HG03135 (cell line): ENCODE measurements around the gene RAC3.
A peak's percentile ranks its signal among the peaks of the same experiment; 100 is the strongest.

Experiments
- ATAC-seq: cut with Tn5 transposase; IDR thresholded peaks from one replicate; pipeline ENCODE4 v1.9.1; 2021; ENCODE audit warnings: mild to moderate bottlenecking, moderate library complexity; ENCODE audit not compliant: unreplicated experiment

Gene RAC3

DNA sequence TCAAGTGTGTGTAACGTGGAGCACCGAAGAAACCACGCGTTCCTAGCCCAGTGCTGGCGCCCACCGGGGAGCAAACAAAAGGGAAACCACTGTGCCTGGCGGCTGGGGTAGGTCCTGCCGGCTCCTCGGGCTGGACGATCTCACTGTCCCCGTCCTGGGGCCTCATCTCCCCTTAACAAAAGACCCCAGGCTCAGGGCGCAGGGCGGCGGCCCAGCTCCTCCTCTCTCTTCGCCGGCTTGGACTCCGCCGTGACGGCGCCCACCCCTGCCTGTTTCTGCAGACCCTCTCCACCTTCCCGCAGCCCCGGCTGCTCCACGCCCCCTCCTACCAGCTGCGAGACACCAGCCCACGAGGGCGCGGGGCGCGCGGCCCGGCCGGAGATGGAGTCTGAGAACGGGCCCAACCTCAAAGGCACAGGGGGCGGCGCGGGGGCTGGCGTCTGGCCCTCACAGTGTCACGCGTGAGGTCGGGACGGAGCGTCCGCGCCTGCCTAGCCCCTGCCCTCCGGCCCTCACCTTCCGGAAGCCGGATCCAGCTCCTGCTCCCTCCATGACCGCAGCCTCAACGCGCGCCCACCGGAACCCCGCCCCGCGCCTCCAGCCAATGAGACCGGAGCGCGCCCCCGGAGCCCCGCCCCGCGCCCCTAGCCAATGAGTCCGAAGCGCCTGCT is 9.0 kb upstream of the RAC3 start, which contains the start of gene CENPX:
Gene CENPX (minus strand): TSS at position 569 of the 671 bp plus-strand sequence. CDS start 17 bp downstream, at position 552.
- ATAC-seq, result peak; percentile 1

DNA sequence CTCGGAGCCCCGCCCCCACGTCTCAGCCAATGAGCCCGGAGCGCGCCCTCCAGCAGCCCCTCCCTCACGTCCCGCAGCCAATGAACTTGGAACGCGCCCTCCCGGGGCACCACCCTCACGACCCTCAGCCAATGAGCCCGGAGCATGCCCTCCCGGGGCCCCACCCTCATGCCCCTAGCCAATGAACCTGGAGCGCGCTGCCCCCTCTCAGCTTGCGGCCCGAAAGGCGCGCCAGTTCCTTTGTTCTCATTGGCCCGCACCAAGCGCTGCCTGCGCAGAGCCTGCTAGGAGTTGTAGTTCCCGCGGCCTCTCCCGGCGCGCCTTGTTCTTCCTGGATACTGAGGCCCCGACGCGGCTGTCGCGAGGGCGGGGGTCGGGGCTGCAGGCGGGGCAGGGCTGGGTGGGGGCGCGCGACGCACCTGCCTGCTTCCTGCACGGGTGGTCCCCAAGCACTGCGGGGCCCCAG is 8.5 kb upstream of the RAC3 start, which contains the start of gene LRRC45:
Gene LRRC45 (plus strand): TSS at position 325 of the 466 bp plus-strand sequence. CDS start 339 bp downstream, outside the sequence.
- peak; percentile 82 for ATAC-seq

DNA sequence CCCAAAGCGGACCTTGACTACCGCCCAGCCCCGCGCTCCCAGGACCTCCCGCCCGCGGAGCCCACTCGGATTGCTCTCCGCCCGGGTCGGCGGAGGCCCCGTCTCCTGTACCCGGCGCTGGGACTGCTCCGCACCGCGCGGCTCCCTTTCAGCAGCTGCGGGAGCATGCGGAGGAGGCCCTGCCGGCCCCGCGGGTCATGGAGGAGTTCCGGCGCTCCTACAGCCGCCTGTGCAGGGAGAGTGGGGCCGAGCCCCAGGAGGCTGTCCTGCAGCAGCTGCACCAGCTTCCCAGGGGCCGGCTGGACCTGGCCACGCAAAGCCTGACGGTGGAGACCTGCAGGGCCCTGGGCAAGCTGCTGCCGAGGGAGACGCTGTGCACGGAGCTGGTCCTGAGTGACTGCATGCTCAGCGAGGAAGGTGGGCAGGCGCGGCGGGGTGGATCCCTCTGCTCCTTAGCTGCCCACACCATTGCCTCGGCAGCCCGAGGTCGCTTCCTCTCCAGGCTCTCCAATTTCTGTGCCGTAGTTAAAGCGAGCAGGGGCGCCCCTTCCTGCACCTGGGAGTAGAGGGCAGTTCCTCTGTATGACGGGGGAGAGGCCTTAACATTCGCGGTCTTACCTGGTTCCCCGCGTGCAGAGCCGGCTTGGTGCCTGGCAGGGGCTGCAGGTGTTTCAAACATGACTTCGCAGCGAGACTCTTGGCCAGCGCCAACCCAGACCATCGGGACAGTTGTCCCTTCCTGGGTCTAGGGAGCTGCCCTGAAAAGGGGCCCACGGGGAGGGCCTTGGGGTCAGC is 7.8 kb upstream of the RAC3 start:
- peak; percentile 0 for ATAC-seq

DNA sequence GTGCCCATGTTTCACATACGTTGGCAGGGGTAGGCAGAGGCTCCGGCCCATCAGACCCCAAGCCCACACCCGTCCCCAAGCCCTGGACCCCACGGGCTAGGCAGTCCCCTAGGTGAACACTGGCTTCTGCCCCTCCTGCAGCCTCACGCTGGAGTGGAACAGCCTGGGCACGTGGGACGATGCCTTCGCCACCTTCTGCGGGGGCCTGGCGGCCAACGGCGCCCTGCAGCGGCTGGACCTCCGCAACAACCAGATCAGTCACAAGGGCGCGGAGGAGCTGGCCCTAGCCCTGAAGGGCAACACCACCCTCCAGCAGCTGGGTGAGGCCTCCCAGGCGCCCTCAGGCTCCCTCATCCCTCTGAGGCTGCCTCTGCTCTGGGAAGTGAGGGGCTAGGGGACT is 6.6 kb upstream of the RAC3 start:
- no peak for ATAC-seq

GRCh38 chr17:82025401-82026107 is 5.9 kb upstream of the RAC3 start:
- no peak for ATAC-seq

DNA sequence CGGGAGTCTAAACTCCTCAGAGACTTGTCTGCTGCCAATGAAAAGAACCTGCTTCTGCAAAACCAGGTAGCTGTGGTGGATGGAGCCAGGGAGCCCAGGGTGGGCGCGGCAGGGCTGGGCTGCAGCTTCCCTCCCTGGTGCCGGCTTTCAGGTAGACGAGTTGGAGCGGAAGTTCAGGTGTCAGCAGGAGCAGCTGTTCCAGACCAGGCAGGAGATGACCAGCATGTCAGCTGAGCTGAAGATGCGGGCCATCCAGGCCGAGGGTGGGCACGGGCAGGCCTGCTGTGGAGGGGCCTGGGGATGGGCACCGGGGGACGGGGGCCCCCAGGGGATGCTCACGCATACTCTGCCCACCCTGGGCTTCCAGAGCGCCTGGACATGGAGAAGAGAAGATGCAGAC is 3.2 kb upstream of the RAC3 start:
- no peak for ATAC-seq

DNA sequence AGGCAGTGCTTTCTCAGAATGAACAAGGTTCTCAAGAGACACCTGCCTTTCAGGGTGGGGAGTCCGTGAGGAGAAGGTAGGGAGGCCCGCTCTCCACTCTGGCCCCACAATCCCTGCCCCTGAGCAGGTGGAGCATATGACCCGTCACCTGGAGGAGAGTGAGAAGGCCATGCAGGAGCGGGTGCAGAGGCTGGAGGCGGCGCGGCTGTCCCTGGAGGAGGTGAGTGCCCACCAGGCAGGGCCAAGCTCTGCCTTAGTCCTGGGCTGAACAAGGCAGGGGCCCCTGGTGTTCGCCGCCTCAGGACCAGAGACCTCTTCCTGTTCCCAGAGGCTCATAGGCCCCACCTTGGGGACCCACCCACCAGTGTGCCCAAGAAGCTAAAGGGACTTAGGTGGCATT is 2.5 kb upstream of the RAC3 start:
- no peak for ATAC-seq

DNA sequence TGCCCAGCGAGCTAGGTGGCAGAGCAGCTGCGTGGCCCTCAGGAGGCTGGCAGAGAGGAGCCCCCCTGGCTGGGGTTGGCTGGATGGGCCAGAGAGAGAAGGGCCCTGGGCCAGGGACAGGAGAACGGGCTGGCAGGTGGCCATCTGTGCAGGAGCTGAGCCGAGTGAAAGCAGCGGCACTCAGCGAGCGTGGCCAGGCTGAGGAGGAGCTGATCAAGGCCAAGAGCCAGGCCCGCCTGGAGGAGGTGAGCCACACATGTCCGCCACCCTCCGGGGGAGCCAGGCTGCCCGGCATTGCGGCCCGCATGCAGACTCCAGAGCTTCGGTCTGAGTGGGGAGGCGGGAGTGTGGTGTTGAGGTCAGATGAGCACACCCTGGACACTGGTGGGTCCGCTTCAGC is 2.1 kb upstream of the RAC3 start:
- no peak for ATAC-seq

GRCh38 chr17:82029990-82030469 is 1.4 kb upstream of the RAC3 start:
- ATAC-seq, result no peak

DNA sequence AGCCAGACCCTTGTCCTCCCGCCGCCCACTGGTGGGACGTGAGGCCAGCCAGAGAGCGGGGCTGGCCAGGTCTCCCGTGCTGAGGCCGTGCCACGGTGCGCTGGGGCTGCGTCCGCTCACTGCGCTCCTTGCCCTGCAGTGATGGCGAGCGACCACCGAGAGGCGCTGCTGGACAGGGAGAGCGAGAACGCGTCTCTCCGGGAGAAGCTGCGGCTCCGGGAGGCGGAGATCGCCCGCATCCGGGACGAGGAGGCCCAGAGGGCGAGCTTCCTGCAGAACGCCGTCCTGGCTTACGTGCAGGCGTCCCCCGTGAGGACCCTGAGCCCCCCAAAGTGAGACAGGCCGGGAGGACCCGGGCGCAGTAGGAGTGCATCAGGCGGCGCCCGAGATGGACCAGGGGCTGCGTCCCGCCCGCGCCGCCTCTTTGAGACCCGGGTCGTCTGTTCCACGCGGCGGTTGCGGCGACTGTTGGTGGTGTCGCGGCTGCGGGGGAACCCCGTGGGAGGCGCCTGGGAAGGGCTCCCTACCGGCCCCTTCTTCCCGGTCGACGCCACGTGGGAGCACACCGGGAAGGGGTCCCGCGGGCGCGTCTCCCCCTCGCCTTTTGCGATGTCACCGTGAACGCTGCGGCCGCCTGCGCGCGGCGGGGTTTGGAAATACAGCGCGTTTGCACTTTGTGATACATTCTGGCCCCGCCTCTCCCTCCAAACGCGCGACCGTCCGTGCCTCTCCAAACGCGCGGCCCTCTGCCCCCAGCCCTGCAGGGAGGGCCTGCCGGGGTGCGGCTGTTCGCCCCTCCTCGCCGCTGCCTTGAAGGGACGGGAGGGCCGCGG is 792 bp upstream of the RAC3 start:
- peak; percentile 44 for ATAC-seq

GRCh38 chr17:82031885-82032627 is 578 bp downstream of the RAC3 start:
- no peak for ATAC-seq

DNA sequence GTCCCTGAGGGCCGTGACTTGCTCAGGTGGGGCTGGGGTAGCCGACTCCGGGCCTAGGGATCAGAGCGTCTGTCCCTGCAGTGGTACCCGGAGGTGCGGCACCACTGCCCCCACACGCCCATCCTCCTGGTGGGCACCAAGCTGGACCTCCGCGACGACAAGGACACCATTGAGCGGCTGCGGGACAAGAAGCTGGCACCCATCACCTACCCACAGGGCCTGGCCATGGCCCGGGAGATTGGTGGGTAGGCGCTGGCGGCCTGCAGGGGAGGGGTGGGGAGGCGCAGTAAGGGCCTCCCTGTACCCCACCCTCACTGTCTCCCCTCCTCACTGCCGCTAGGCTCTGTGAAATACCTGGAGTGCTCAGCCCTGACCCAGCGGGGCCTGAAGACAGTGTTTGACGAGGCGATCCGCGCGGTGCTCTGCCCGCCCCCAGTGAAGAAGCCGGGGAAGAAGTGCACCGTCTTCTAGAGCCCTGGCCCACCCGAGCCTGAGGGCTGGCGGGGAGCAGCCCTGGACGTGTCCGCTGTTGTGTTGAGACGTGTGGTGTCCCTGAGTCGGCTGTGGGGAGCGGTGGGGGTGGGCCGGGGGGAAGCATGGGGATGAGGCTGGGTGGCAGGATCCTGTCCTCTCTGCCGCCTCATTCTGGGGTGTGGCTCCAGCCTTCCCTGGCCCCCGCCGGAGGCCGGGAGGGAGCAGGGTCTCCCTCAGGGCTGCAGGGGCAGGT is 2.0 kb downstream of the RAC3 start:
- ATAC-seq, result no peak

- no peak for ATAC-seq
Measured at GRCh38 chr17:82034371-82035011, 3.0 kb downstream of the RAC3 start.

DNA sequence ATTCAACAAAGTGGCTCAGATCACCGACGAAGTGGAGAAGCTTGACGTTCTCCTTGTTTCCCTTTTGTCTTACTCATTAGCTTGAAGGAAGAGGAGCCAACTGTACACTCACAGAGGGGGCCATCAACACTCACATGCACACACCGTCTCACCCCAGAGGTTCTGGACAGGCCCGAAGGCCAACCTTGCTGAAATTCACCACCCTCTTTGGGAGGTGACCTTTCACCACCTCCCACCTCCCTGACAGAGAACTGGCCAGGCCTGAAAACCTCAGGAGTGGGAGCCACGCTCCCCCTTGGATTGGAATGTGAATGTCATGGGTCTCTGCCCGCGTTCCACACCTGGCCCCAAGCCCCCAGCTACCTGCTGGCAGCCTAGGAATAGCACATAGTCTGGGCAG is 4.0 kb downstream of the RAC3 start:
- no peak for ATAC-seq

- no peak for ATAC-seq
Measured at GRCh38 chr17:82035956-82036633, 4.6 kb downstream of the RAC3 start.

- no peak for ATAC-seq
Measured at GRCh38 chr17:82036634-82037091, 5.2 kb downstream of the RAC3 start.

GRCh38 chr17:82037092-82037888 is 5.8 kb downstream of the RAC3 start, which contains the start of gene DCXR:
TSS of gene DCXR (minus strand) at chr17:82037697. CDS start at chr17:82037682, 15 bp downstream.
- peak; percentile 86 for ATAC-seq
